OCI-LY7 (cell line): Measurements from ENCODE around the gene SMPD3. TPM values are rescaled to one million over a fixed set of nuclear protein-coding genes. Genes with fewer than 3 reads are reported as not detected.

Experiments used
- BruUV-seq: library from RNA; stranded (reverse); fragments of 400-500 nt; replicated peaks from 2 replicates; lab custom pipeline; 2021; lab: Mats Ljungman, UMichigan
- CTCF ChIA-PET: fragments of 300-600 bp; sonication (Branson Sonifier 250); formaldehyde crosslinking; loops from one replicate; lab custom pipeline; 2022; ENCODE audit warnings: antibody characterized with exemption; ENCODE audit not compliant: unreplicated experiment; lab: Charles Lee
- POLR2A ChIA-PET: fragments of 300-600 bp; sonication (Branson Sonifier 250); formaldehyde crosslinking; loops from one replicate; lab custom pipeline; 2022; ENCODE audit warnings: antibody characterized with exemption; lab: Charles Lee
- DNase-seq: peaks from one replicate; pipeline ENCODE4 v3.0.0-alpha.2; 2015; ENCODE audit warnings: low spot score
- H2AFZ ChIP-seq: fragments of 200-600 bp; sonication (generic), shearing (Covaris generic); 2 replicates; pipeline ENCODE4 v1.6.1; 2014; ENCODE audit warnings: mild to moderate bottlenecking, antibody characterized with exemption, low read length, moderate library complexity
- H3K27ac ChIP-seq: fragments of 200-600 bp; sonication (generic); 2 replicates; pipeline ENCODE4 v1.5.1; 2014; ENCODE audit warnings: mixed run types, low read depth, mild to moderate bottlenecking, moderate library complexity, low read length, inconsistent platforms; ENCODE audit not compliant: poor library complexity, severe bottlenecking
- H3K36me3 ChIP-seq: fragments of 200-600 bp; sonication (generic); 2 replicates; pipeline ENCODE4 v1.6.1; 2014; ENCODE audit warnings: mild to moderate bottlenecking, antibody characterized with exemption, low read length, moderate library complexity, mixed read lengths; ENCODE audit not compliant: insufficient read depth
- H3K4me1 ChIP-seq: fragments of 200-600 bp; sonication (generic); 2 replicates; pipeline ENCODE4 v1.5.1; 2014; ENCODE audit warnings: mild to moderate bottlenecking, low read length; ENCODE audit not compliant: insufficient read depth, poor library complexity, severe bottlenecking
- H3K4me2 ChIP-seq: fragments of 200-600 bp; sonication (generic); 2 replicates; pipeline ENCODE4 v1.6.1; 2014; ENCODE audit warnings: mild to moderate bottlenecking, low read length
- H3K4me3 ChIP-seq: fragments of 200-600 bp; sonication (generic); 2 replicates; pipeline ENCODE4 v1.5.1; 2014; ENCODE audit warnings: mild to moderate bottlenecking, low read depth, low read length; ENCODE audit not compliant: poor library complexity, severe bottlenecking
- H3K79me2 ChIP-seq: fragments of 200-600 bp; sonication (generic); 2 replicates; pipeline ENCODE4 v1.6.1; 2016; ENCODE audit warnings: low read depth, mild to moderate bottlenecking, low read length, moderate library complexity, mixed read lengths; ENCODE audit not compliant: insufficient read depth
- H3K9me2 ChIP-seq: fragments of 200-600 bp; sonication (generic); 2 replicates; pipeline ENCODE4 v1.6.1; 2016; ENCODE audit warnings: mild to moderate bottlenecking, low read length, mixed read lengths; ENCODE audit not compliant: insufficient read depth
- H3K9me3 ChIP-seq: fragments of 200-600 bp; sonication (generic); 2 replicates; pipeline ENCODE4 v1.6.1; 2014; ENCODE audit warnings: mild to moderate bottlenecking, mixed run types, low read length, mixed read lengths
- H4K20me1 ChIP-seq: fragments of 200-600 bp; sonication (generic); 2 replicates; pipeline ENCODE4 v1.6.1; 2014; ENCODE audit warnings: mild to moderate bottlenecking, antibody characterized with exemption, low read length, moderate library complexity, mixed read lengths; ENCODE audit not compliant: insufficient read depth
- CTCF ChIP-seq: fragments of 200-600 bp; sonication (generic); conservative IDR thresholded peaks from 2 replicates; pipeline ENCODE4 v1.5.1; 2014; ENCODE audit warnings: mild to moderate bottlenecking, antibody characterized with exemption, low read length, moderate library complexity, mixed read lengths
- EZH2phosphoT487 ChIP-seq: fragments of 200-600 bp; sonication (generic); IDR thresholded peaks from 2 replicates; pipeline ENCODE4 v1.6.1; 2018; ENCODE audit warnings: low read depth, borderline replicate concordance, mild to moderate bottlenecking, mixed run types, antibody characterized with exemption, low read length, moderate library complexity, mixed read lengths
- intact Hi-C: fragments of 100-400 bp; cut with micrococcal nuclease; formaldehyde crosslinking; loops from one replicate; pipeline ENCODE4 v1.10.0; 2022; ENCODE audit not compliant: unreplicated experiment
- total RNA-seq, 2 experiments: library from RNA; depleted of rRNA in 1 of 2; stranded (reverse); fragments of >200 nt in 1 of 2; shearing (Covaris generic) in 1 of 2; gene quantifications; 2 replicates each; pipeline ENCODE4 v1.2.3, GENCODE V29; 2014 to 2022

Gene SMPD3
- total RNA-seq, 2 experiments from 2014 or later = 0.16 to 0.51 TPM

GRCh38 chr16:68343137-68343536, 105.2 kb downstream of the SMPD3 start:
- Histone ChIP-seq H3K79me2 (no peaks in the 10 kb centered on the region), H3K36me3 (peaks cover 97% of the 10 kb centered on the region), H3K4me1 (no peaks in the 10 kb centered on the region), H4K20me1 (no peaks in the 10 kb centered on the region), H3K27ac (no peak overlapping the region), H3K4me2 (no peak overlapping the region), H3K9me2 (no peaks in the 10 kb centered on the region), H2AFZ (no peak overlapping the region), H3K4me3 (no peak overlapping the region), H3K9me3 (no peaks in the 10 kb centered on the region)
- DNase-seq = no peak
- CTCF ChIA-PET = no interaction called here
- POLR2A ChIA-PET = no interaction called here
- no TSS peak for BruUV-seq
- TF ChIP-seq CTCF = no peak
- TF ChIP-seq EZH2phosphoT487 = no peak
- intact Hi-C loops = no loop called here

DNA sequence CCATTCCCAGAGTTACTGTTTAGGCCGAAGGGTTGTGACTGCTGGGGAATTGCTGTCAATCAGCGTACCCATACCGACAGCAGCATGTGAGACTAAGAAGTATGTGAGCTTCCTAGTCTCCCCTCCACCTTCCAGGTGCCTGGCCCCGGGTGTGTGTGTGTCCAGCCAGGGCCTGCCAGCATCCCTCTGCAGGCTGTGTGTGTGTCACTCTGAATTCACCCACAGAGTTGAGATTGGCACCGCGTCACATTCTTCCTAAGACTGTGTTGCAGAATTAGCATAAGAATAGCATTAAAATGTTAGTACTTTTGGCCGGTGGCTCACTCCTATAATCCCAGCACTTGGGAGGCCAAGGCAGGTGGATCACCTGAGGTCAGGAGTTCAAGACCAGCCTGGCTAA, 105.7 kb downstream of the SMPD3 start:
- no peaks in the 10 kb centered on the region for H4K20me1 ChIP-seq
- no peaks in the 10 kb centered on the region for H3K4me1 ChIP-seq
- POLR2A ChIA-PET = no interaction called here
- no peak overlapping the region for H2AFZ ChIP-seq
- H3K9me2 ChIP-seq = no peaks in the 10 kb centered on the region
- DNase-seq = no peak
- H3K36me3 ChIP-seq = peaks cover 97% of the 10 kb centered on the region
- CTCF ChIA-PET = no interaction called here
- no peaks in the 10 kb centered on the region for H3K79me2 ChIP-seq
- H3K4me2 ChIP-seq = no peak overlapping the region
- no peak for TF ChIP-seq CTCF
- TF ChIP-seq EZH2phosphoT487 = no peak
- intact Hi-C loops = no loop called here
- no peaks in the 10 kb centered on the region for H3K9me3 ChIP-seq
- BruUV-seq = no TSS peak
- H3K27ac ChIP-seq = no peak overlapping the region
- H3K4me3 ChIP-seq = no peak overlapping the region

GRCh38 chr16:68339214-68339613, 109.1 kb downstream of the SMPD3 start:
- no peaks in the 10 kb centered on the region for H3K9me3 ChIP-seq
- H4K20me1 ChIP-seq = no peaks in the 10 kb centered on the region
- no peak for TF ChIP-seq CTCF
- H3K4me1 ChIP-seq = no peaks in the 10 kb centered on the region
- no peak overlapping the region for H3K27ac ChIP-seq
- H3K4me2 ChIP-seq = no peak overlapping the region
- ChIA-PET POLR2A (no interaction called here), CTCF (no interaction called here)
- H3K79me2 ChIP-seq = no peaks in the 10 kb centered on the region
- H2AFZ ChIP-seq = no peak overlapping the region
- H3K36me3 ChIP-seq = peaks cover 84% of the 10 kb centered on the region
- no peak overlapping the region for H3K4me3 ChIP-seq
- no peak for DNase-seq
- no TSS peak for BruUV-seq
- intact Hi-C loops = no loop called here
- no peaks in the 10 kb centered on the region for H3K9me2 ChIP-seq
